GM21447 (cell line): ENCODE measurements around the gene FAM20B.
"Not testable (repeated sequence)": the region's sequence is repeated elsewhere in the genome, so short reads cannot be mapped to it uniquely, and the experiment has no call there.

Experiments
- ATAC-seq: cut with Tn5 transposase; IDR thresholded peaks from one replicate; pipeline ENCODE4 v1.9.1; 2021; ENCODE audit not compliant: unreplicated experiment

FAM20B gene

DNA sequence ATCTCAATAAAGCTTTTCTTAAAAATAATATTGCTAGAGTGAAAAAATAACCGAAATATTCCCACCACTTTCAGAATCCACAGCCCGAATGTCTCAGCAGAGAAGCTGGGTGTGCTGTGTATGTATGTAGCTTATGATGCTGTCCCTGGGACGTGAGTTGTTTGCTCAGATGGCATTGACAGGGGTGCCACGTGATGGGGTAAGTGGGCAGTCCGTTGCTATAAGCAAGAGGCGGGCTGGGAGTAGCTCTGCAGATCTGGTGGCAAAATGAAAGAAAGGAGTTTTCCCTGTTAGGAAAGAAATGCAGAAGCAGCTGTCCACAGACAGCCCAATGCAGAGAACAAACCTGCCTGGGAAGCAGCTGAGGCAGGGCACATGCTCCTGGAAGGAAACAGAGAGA lies 3.8 kb upstream of the FAM20B start:
- ATAC-seq = no peak

DNA sequence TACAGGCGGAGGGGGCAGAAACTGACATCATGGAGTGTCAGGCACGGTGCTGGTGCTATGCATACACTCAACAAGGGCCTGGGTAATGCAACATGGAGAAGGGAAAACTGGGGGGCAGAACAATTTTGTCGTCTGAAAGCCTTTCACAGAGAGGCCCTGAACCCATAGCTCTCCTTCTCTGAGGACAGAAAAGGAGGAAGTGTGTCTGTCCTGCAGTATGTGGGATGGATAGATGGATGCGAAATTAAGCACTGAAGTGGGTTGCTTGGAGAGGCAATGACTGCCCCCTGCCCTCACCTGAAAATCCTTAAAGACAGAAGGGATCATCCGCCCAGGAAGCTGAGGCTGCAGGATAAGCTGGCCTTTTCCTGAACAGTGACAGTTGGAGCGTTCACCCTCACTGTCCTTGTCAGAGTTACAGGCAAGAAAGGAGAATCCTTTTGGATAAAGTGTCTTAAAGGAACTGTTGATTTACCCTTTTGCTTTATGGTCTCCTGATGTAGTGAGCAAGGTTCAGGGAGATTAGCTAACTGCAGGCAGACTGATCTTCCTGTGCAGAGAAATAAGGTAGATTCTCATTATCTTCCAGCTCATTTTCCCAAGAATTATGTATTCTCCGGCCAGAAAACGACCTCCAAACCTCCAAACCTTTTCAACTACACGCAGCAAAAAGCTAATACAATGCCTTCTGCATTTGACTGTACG lies 1.6 kb upstream of the FAM20B start:
- no peak for ATAC-seq

DNA sequence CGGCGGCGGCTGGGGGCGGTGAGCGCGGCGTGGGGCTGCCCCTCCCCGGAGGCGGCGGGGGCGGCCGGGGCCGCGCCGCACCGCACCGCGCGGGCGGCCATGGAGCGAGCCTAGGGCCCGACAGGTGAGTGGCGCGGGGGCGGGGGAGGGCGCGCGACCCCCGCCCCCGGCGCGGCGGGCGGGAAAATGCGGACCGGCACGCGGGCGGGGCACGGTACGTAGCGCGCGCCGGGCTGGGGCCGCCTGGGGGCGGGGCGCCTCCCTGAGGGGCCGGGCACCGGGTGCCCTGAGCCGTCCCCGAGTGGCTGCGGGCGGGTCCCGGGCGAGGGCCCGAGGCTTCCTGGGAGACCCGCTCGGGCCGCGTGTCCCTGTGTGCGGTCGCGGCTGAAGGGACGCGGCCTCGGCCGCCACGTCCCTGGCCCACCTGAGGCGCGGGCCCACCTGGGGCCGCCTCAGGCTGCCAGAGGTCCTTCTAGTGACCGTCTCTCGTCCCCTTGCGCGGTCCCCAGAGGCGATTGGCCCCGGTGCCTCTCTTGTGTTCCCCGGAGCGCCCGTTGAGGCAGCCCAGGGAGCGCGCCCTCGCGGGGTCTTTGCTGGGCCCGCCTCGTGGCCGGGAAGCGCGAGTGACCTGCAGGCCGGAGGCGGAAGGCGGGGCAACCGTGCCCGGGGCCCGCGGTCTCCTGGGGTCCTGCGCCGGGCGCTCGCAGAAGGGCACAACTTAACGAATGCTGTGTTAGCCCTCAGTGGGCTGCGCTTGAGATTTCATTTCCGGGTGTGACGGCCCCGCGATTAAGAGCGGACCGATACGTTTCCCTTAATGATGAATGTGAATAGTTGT lies 500 bp downstream of the FAM20B start:
- ATAC-seq = peak; percentile 75

DNA sequence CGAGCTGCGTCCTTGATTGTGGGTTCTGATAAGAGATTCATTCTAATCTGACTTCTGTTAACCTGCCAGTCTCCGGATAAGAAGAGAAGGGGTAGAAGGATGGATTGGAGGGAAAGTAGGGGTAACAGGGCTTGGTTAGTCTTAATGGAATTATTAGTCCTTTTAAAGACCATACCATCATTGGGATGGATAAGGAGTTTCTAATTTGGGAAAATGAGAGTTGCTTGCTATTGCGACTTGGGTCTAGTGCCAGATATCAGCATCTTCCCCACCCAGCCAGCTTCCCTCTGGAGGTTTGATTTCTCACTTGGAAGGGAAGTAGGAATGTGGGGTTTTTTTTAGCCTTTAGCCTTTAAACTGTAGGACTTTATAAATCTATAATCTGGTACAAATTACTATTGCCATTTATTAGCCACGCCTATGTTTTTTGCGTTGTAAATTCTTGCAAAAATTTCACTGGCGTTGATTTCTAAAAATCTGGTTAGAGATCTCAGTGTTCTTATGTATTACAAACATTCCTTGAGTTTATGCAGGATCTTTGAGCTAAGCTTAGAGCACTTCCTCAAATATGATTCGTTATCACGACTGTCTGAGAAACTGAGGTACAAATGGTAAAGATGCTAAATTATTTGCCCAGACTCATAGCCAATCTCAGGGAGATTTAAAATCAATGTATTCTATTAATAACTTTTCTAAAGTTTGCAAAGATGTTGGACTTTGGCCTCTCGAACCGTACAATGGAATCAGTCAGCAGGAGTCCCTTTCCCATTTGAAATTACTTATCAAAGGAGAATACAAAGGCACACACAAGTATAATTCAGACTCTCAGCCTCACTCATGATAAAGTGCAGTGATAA lies 1.3 kb downstream of the FAM20B start:
- ATAC-seq = no peak

DNA sequence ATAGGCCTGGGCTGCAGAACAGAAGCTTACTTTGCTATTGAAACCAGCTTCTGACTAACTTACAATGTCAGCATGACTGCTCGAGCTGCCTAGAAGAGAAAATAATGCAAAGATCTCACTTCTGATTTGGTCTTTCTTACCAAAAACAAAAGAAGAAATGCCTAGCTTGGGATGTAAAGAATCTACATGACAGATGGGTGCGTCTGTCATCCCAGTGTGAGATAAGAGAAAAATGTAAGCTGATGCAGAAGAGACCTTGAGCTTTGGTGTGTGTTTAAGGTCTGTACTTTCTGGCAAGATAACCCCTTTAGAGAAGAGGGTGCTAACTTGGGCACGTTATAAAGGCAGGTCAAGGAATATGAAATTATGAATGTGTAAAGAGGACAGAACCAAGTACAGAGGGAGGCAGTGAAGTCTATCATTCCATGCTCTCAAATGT lies 3.6 kb downstream of the FAM20B start:
- no peak for ATAC-seq

DNA sequence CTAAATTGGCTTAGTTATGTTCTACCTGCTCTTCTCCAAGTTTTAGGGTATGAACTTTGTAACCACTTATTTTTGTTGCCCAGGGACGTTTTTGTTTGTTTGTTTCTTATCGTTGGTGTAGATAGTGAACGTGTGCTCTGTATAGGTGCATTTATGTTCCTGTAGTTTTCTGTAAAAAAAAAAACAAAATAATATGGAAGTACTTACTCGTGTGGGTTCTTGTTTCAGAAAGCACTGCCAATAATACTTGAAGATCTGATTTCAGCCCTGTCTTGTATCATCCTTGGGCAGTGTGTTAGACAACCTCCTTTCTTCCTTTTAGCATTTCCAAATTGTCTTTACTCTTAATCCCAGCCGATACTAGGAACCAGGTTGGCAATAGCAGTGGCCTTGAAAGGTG lies 4.4 kb downstream of the FAM20B start:
- no peak for ATAC-seq

DNA sequence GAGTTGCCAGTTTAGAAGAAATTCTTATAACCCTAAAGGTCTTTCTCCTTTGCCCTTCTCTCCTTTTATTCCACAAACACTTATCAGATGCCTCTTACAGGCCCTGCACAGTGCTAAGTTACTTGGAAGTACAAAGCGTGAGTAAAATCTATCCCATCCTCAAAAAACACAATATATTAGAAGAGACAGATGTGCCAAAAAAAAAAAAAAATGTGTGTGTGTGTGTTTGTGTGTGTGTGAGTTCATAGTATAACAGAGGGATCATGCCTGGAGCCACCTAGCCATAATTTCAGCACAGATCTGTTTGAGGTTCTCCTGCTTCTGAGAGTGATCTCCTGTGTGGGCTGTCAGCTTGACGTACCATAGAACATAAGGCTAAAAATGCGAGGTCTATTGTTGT lies 5.0 kb downstream of the FAM20B start:
- no peak for ATAC-seq

DNA sequence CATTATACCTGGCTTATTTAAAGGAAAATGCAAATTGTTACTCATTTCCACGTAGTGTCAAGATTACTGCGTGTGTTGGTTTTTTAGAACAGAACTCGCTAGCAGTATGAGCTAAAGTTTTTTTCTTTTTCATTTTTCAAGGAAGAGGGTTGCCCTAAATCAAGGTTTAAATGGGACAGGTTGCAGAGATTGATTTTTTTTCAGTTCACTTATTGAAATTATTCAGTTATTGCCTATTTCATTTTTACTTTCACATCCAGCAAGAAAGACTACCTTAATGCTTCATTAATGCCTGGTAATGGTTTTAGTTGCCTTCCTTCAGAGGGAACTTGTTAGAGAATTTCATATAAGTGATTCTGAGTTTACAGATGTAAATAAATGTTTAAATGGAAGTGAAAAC lies 5.6 kb downstream of the FAM20B start:
- no peak for ATAC-seq

DNA sequence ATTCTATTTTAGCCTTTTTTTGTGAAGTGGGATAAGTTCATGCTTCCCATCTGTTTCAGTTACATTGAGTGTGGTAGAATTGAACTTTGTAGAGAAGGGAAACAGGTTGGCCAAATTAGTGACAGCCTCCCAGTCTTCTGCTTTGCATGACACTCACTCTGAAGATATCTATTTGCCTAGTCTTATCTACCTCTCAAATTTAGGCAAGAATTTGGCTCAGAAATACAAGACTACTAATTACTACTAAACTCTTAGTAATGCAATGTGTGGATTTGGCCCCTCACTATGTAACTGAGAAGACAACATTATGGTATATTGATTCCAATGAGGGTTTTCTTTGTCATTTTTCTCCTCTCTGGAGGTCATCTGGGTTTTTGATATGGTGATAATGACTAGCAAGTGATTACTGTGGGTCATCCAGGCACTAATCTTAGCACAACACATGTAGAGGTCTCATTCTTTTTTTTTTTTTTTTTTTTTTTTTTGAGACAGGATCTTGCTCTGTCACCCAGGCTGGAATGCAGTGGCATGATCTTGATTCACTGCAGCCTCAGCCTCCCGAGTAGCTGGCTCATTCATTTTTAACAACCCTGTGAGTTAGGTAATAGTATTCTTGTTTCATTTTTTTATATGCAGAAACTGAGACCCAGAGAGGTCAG lies 6.3 kb downstream of the FAM20B start:
- no peak for ATAC-seq

DNA sequence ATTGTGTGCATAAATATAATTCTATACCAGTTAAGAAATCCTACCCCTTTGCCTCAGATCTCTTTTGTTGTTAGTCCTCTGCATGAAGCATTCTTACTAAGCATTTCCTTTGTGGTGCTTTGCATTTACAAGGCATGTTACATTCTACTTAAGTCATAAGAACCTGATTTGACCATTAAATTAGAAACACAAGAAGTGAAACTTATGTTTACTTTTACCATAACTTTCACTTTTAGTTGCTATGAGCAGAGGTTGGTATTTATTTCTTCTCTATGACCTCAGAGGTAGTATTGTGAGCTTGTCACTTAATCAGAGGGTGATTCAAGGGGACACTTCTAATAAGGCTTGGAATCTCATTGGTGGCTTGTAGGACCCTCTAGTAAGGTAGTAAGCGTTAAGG lies 9.0 kb downstream of the FAM20B start:
- peak; percentile 76 for ATAC-seq

DNA sequence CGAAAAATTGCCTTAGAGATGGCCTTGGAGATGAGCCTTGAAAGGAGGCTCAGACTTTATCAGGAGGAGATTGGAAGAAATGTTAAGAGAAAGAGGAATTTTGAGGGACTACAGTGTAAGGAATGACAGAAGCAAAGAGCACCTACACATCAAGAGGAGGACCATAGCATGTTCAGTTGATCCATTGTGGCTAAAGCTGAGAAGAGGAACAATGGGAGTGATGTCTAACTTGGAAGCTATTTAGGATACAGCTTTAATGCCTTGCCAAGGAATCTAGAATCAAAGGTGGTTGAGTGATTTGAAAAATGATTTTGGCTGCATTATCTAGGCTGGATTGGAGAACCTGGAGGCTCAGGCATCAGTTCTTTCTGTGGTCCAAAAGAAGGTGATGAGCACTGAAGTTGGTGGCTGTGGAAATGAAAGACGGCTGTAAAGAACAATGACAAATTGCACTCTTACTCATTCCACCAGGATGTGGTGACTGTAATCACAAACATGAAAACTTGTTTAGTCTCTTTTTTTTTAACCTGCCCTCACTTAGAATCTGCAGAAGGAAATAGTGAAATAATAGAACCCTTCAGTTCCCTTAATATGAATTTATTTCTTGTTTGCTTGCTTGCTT lies 11.3 kb downstream of the FAM20B start:
- peak; percentile 44 for ATAC-seq

DNA sequence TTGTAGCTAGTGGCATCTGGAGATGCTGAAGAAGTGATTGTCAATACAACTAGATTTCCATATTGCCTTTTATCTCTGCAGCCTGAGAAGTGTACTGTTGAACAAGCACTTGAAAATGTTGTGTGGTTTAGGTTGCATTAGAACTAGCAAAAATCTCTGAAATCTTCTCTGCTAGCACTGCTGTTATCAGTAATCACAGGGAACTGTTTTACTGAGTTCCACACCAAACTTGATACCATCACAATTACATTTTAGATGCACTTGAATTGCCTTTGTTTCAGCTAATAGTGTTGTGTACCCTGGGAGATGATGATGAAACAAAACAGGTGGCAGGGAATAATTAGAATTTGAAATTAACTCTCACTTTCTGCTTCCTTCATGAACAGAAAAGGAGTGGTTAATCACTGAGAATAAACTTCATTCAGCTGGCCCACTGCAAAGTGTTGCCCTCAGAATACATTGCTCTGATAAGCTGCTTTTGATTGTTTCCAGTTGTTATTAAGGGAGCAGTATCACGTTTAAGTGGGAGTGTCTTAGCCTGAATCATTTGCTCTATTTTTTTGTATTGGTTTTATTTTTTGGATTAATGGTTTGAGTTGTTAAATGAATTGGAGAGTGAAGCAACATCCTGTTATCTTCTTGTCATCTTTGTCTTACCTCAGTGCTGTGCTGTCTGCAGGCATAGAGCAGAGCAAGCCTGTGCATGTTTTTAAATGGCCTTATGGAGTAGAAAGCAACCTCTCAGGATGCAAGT lies 13.0 kb downstream of the FAM20B start:
- no peak for ATAC-seq

DNA sequence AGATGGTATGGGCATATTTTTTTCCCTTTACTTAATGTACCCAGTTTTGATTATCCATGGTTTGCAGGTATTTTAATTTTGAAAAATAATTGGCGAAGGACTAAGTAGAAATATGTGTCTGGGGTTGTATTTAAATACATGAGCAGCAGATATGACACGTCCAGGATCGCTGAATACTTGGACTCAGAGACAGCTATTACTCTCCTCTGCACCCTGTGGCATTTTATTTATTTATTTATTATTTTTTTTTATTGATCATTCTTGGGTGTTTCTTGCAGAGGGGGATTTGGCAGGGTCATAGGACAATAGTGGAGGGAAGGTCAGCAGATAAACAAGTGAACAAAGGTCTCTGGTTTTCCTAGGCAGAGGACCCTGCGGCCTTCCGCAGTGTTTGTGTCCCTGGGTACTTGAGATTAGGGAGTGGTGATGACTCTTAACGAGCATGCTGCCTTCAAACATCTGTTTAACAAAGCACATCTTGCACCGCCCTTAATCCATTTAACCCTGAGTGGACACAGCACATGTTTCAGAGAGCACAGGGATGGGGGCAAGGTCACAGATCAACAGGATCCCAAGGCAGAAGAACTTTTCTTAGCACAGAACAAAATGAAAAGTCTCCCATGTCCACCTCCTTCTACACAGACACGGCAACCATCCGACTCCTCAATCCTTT lies 13.9 kb downstream of the FAM20B start:
- ATAC-seq = not testable (repeated sequence)

DNA sequence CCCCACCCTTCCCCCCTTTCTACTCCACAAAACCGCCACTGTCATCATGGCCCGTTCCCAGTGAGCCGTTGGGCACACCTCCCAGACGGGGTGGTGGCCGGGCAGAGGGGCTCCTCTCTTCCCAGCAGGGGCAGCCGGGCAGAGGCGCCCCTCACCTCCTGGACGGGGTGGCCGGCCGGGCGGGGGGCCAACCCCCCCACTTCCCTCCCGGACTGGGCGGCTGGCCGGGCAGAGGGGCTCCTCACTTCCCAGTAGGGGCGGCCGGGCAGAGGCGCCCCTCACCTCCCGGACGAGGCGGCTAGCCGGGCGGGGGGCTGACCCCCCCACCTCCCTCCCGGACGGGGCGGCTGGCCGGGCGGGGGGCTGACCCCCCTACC lies 14.5 kb downstream of the FAM20B start:
- ATAC-seq = not testable (repeated sequence)

DNA sequence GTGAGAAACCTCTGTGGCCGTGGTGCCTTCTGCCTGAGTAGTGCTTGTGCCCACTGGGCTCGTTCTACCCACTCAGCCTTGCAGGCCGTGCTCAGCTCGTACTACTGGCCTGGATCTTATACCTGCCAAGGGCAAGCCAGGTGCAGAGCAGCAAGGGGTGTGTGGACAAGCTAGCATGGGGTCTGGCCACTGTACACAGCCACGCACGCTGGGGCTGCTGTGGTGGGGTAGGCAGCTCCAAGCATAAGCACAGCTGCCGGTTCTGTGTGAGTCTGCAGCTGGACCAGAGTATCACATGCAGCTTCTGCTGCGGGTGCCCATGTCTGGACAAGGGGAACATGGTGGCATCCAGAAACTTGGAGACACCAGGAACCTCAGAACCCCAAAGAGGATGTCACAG lies 16.4 kb downstream of the FAM20B start:
- no peak for ATAC-seq

DNA sequence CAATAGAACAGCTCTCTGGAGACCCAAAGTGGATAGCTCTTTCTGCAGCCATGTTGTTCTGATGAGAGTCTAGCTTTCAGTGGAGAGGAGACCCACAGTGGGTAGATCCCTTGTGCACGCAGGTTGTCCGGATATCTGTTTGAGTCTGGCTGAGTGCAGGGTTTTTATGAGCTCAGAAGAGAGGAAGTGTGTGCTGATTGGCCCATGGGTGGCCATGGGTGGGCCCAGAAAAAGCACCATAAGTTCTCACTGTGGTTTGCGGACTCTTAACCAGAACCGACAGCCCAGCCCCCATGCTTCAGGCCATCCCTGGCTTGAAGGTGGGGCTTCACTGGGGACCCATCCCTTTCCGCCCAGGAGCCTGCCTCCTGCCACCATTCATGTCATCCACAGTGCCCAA lies 17.0 kb downstream of the FAM20B start:
- ATAC-seq = no peak

DNA sequence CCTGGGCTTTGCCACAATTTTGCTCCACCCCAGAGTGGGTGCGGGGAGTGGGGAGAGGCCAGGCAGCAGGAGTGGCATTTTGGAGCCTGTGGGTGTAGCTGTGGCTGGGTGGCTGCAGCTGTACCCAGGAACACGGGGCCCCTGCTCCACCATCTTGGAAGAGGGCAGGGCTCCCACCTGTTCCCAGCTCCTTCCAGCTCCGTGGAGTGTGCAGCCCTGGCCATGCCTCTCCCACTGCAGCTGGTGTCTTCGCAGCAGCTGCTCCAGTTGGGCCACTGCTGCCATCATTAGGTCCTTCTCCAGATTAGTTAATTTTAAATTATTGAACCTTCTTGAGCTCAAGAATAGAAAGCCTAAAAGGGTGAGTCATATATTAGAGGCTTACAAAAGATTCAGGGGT lies 17.6 kb downstream of the FAM20B start:
- no peak for ATAC-seq

DNA sequence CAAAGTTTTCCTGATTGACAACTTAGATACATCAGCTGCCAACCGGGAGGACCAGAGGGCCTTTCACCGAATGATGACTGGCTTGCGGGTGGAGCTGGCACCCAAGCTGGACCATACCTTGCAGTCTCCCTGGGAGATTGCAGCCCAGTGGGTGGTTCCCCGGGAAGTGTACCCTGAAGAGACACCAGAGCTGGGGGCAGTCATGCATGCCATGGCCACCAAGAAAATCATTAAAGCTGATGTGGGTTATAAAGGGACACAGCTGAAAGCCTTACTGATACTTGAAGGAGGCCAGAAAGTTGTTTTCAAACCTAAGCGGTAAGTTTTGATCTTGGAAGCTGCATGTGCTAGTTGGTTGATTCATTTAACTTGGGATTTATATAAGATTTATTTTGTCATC lies 18.2 kb downstream of the FAM20B start:
- no peak for ATAC-seq
